GM10266 (cell line): ENCODE results near the gene ELP4.
A peak's percentile ranks its signal among the peaks of the same experiment; 100 is the strongest.

Experiments used
- DNase-seq: peaks from one replicate; pipeline ENCODE4 v3.0.0; 2012; ENCODE audit errors: extremely low spot score
- TF ChIP-seq, protein P1 (sequence below): IDR thresholded peaks from 2 replicates; pipeline ENCODE4 v1.5.1; 2012; ENCODE audit warnings: mild to moderate bottlenecking, low read depth; ENCODE audit not compliant: control insufficient read depth, insufficient read depth; ENCODE audit errors: missing control alignments

The ELP4 gene

DNA sequence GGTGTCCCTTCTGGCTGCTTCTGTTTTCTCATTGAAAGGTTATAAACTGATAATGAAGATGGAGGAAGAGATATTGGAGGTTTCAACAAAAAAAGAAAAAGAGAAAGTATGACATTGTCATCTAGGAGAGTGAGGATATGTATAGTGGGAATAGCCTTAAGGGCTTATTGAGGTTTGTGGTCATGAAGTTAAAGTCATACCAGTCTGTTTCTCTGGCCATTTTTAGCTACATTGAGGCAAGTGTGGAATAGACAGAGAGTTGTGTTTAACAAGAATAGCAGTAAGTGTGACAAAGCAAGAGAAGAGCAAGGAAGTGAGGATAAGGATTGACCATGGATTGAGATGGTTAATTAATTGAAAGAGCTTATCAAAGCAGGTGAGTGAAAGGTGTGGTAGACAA is 110.4 kb downstream of the ELP4 start:
- no peak for DNase-seq
- TF ChIP-seq, protein P1, sequence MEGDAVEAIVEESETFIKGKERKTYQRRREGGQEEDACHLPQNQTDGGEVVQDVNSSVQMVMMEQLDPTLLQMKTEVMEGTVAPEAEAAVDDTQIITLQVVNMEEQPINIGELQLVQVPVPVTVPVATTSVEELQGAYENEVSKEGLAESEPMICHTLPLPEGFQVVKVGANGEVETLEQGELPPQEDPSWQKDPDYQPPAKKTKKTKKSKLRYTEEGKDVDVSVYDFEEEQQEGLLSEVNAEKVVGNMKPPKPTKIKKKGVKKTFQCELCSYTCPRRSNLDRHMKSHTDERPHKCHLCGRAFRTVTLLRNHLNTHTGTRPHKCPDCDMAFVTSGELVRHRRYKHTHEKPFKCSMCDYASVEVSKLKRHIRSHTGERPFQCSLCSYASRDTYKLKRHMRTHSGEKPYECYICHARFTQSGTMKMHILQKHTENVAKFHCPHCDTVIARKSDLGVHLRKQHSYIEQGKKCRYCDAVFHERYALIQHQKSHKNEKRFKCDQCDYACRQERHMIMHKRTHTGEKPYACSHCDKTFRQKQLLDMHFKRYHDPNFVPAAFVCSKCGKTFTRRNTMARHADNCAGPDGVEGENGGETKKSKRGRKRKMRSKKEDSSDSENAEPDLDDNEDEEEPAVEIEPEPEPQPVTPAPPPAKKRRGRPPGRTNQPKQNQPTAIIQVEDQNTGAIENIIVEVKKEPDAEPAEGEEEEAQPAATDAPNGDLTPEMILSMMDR: no peak

DNA sequence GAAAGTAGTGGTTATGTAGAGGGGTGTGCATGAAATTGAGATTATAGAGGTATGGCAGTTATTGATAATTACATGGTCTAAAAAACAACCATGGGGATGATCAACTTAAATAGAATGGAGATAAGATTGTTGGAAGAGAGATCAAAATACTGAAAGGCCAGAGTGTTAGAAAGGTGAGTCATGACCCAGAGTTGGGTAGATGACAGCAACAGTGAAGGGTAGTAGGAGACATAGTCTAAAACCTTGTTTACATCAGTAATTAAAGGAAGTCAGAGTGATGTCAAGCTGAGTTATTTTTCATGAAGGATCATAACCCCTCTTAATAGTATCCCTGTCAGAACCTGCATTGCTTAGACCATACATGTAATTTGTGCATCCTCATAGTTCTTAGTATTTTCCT is 110.9 kb downstream of the ELP4 start:
- TF ChIP-seq, protein P1: no peak
- DNase-seq: no peak

DNA sequence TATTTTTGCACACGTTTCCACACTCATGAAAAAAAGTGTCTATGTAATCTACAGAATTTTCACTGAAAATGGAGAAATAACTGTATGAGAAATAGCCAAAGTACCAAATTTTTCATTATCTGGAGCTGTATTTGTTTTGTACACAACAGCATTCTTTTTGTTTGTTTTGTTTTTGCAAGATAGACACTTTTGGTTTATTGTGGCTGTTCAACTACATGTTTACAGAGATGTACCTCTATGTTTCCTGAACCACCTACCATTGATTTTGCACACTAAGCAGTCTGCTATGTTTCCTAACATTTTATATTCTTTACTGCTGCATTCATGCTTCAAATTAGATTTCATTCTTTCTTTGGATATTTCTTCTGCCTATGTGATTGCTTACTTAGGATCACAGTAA is 116.3 kb downstream of the ELP4 start:
- TF ChIP-seq, protein P1: no peak
- no peak for DNase-seq

DNA sequence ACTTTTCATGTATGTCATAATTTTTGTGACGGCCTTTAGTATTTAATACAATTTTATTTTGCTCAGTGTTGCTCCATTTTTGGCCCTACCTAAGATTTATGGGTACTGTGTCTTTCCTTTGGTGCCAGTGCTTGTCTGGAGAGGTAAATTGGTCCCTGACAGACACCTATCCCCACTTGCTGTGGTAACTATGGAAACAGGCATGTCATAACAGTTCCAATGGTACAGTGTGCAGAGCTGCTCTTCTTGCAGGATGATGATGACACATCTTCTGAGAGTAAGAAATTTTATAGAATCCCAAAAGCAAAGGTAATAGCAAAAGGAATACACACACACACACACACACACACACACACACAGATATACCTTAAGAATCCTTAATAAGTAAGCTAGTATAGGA is 118.5 kb downstream of the ELP4 start:
- TF ChIP-seq, protein P1: no peak
- DNase-seq: no peak

DNA sequence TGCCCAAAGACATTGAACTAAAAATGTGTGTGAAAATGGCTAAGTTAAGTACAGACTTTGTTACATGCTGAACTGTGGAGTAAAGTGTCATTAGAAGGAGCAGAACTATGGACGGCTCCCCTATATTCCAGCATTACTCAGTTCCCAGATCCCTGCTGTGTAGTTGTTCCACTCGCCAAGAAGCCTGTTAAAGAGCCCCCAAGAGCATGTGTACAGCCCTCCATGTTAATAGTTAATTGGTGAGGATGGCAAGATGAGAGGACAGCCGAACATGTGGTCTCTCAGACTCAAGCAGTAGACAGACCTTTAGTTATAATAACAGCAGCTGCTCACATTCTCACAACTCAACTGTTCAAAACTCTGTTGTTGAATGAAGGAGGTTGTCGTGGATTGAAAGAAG is 127.4 kb downstream of the ELP4 start:
- TF ChIP-seq, protein P1: no peak
- no peak for DNase-seq

DNA sequence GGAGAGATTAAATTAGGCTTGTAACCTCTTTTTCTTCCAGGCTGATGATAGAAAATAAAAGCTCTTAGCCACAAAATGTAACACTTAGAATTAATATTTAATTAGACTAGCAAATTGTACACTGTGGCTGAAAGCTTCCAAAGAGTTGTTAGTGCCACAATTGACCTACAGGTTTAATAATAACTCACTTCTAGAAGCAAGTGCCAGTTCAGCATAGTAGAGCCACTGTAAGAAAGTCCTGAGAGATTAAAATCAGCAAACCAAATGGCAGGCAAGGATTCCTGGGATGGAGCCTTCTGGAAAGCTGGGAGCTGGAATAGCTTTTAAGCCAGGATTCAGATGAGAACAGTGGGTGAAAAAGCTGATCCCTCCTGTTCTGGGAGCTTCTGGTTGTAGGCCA is 131.0 kb downstream of the ELP4 start:
- DNase-seq: no peak

DNA sequence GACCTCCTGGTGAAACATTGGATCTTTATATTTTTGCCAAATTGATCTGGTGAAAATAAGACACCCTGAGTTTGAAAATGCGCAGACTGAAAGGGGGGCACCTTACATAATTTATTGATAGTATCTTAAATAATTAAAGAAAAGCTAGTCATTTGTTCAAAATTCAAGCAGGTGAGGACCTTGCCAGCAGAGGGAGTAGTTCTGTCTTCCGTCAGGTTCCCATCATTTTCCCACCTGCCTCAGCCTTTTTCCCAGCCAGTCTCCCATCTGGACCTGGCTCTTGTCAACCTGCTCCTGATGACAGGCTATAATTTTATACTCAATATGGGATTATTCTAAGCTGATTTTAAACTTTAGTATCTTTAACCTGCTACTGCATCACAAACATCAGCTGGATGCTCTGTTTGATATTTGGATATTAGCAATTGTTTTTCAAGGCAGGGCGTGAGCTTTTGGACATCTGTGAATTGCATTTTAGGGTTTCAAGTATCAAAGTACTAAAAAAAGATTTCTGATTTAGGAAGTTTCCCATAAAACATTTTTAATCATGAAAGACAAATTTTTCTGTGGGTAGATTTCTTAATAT is 132.0 kb downstream of the ELP4 start:
- TF ChIP-seq, protein P1: peak; percentile 62
- no peak for DNase-seq

More for the DNA sequence above, 131.0 kb downstream of the ELP4 start:
- TF ChIP-seq, protein P1: no peak
